Cardiac muscle cell (in vitro differentiated cells and primary cell): ENCODE results near the gene CEP43. TPM values are rescaled to one million over a fixed set of nuclear protein-coding genes. Genes with fewer than 3 reads are reported as not detected.

Source experiments
- DNase-seq, 2 donors: peaks; one replicate each; pipeline versions ENCODE4 v3.0.0 to v3.0.0-alpha.2; 2010 to 2017; ENCODE audit warnings: low read depth in 1 of 2, low spot score in 1 of 2
- H3K27ac ChIP-seq: fragments of 200-600 bp; sonication (generic); 2 replicates; pipeline ENCODE4 v1.5.1; 2016
- H3K27me3 ChIP-seq: fragments of 200-600 bp; sonication (generic); 2 replicates; pipeline ENCODE4 v1.6.0; 2016; ENCODE audit warnings: control low read depth
- H3K36me3 ChIP-seq: fragments of 200-600 bp; sonication (generic); 2 replicates; pipeline ENCODE4 v1.5.1; 2016; ENCODE audit warnings: control low read depth
- H3K4me1 ChIP-seq: fragments of 200-600 bp; sonication (generic); 2 replicates; pipeline ENCODE4 v1.8.1; 2017; ENCODE audit warnings: low read depth, mild to moderate bottlenecking, mixed run types
- H3K4me3 ChIP-seq: fragments of 200-600 bp; sonication (generic); 2 replicates; pipeline ENCODE4 v1.5.1; 2016; ENCODE audit warnings: mild to moderate bottlenecking
- H3K9me3 ChIP-seq: fragments of 200-600 bp; sonication (generic); 2 replicates; pipeline ENCODE4 v1.5.1; 2017; ENCODE audit warnings: low read depth, mild to moderate bottlenecking, control low read depth
- CTCF ChIP-seq: IDR thresholded peaks from 2 replicates; pipeline ENCODE4 v1.5.1; 2012; ENCODE audit warnings: low read depth, mild to moderate bottlenecking, low read length
- polyA plus RNA-seq: library from polyadenylated mRNA; unstranded; fragments of >200 nt; fragmentation: Nextera tagmentation; extraction: Ambion mirVana; gene quantifications from 2 replicates; pipeline ENCODE4 v1.2.1, GENCODE V29; 2016
- total RNA-seq: library from RNA; depleted of rRNA; stranded (reverse); fragments of >200 nt; gene quantifications from 2 replicates; pipeline ENCODE4 v1.2.3, GENCODE V29; 2016

Gene CEP43
- total and polyA plus RNA-seq, 2 experiments from 2014 or later = 18.3 to 26.1 TPM

GRCh38 chr6:166956444-166957086 lies 42.6 kb upstream of the CEP43 start, which contains the start of gene RNASET2:
RNASET2 (minus strand) TSS chr6:166956550; CDS start chr6:166956182, 368 bp downstream.
- peak within 1 kb of the TSS; percentile 62 for H3K4me3 ChIP-seq
- H3K27me3 ChIP-seq = peaks cover 2% of the 10 kb centered on the region
- H3K36me3 ChIP-seq = no peaks in the 10 kb centered on the region
- peak; percentile 0 for TF ChIP-seq CTCF
- H3K4me1 ChIP-seq = no peaks in the 10 kb centered on the region
- peak; percentile 94 to 95 for DNase-seq
- H3K27ac ChIP-seq = no peak within 1 kb of the TSS
- H3K9me3 ChIP-seq = no peaks in the 10 kb centered on the region

GRCh38 chr6:166957087-166957804 lies 42.0 kb upstream of the CEP43 start:
- H3K9me3 ChIP-seq = no peaks in the 10 kb centered on the region
- H3K27me3 ChIP-seq = peaks cover 2% of the 10 kb centered on the region
- peak overlapping the region; percentile 62 for H3K4me3 ChIP-seq
- peak in 1 of 2 donors; percentile 33 for DNase-seq
- H3K36me3 ChIP-seq = no peaks in the 10 kb centered on the region
- no peak overlapping the region for H3K27ac ChIP-seq
- H3K4me1 ChIP-seq = no peaks in the 10 kb centered on the region
- TF ChIP-seq CTCF = no peak

- no peaks in the 10 kb centered on the region for H3K36me3 ChIP-seq
- no peaks in the 10 kb centered on the region for H3K9me3 ChIP-seq
- no peak for TF ChIP-seq CTCF
- H3K4me1 ChIP-seq = no peaks in the 10 kb centered on the region
- no peak overlapping the region for H3K27ac ChIP-seq
- no peak for DNase-seq
- H3K4me3 ChIP-seq = no peak overlapping the region
- peaks cover 2% of the 10 kb centered on the region for H3K27me3 ChIP-seq
These were observed 41.5 kb upstream of the CEP43 start for GRCh38 chr6:166957805-166958076.

GRCh38 chr6:166958926-166959861 lies 40.0 kb upstream of the CEP43 start:
- Histone ChIP-seq H3K27ac (no peak overlapping the region), H3K36me3 (no peaks in the 10 kb centered on the region), H3K9me3 (no peaks in the 10 kb centered on the region), H3K4me3 (no peak overlapping the region), H3K4me1 (no peaks in the 10 kb centered on the region), H3K27me3 (peaks cover 2% of the 10 kb centered on the region)
- TF ChIP-seq CTCF = no peak
- DNase-seq = peak in 1 of 2 donors; percentile 20

- H3K4me3 ChIP-seq = no peak overlapping the region
- H3K9me3 ChIP-seq = no peaks in the 10 kb centered on the region
- H3K27ac ChIP-seq = no peak overlapping the region
- H3K36me3 ChIP-seq = no peaks in the 10 kb centered on the region
- no peak for TF ChIP-seq CTCF
- no peak for DNase-seq
- H3K4me1 ChIP-seq = no peaks in the 10 kb centered on the region
- peaks cover 2% of the 10 kb centered on the region for H3K27me3 ChIP-seq
These were observed 39.1 kb upstream of the CEP43 start for GRCh38 chr6:166959911-166960608.
